Measurements from ENCODE around the gene MRPS25.

GRCh38 chr3:15108082-15108545 lies 43.0 kb upstream of the MRPS25 start:
- TF ChIP-seq CTCF (IDR thresholded peaks at IDR 0.05; ENCODE audit: poor library complexity): peak; percentile 81
- no peak for TF ChIP-seq EZH2phosphoT487 (IDR thresholded peaks at IDR 0.05; ENCODE audit: low read depth, severe bottlenecking, unreplicated experiment)
